Measurements from ENCODE around the gene MED23.

- TF ChIP-seq, protein P1, sequence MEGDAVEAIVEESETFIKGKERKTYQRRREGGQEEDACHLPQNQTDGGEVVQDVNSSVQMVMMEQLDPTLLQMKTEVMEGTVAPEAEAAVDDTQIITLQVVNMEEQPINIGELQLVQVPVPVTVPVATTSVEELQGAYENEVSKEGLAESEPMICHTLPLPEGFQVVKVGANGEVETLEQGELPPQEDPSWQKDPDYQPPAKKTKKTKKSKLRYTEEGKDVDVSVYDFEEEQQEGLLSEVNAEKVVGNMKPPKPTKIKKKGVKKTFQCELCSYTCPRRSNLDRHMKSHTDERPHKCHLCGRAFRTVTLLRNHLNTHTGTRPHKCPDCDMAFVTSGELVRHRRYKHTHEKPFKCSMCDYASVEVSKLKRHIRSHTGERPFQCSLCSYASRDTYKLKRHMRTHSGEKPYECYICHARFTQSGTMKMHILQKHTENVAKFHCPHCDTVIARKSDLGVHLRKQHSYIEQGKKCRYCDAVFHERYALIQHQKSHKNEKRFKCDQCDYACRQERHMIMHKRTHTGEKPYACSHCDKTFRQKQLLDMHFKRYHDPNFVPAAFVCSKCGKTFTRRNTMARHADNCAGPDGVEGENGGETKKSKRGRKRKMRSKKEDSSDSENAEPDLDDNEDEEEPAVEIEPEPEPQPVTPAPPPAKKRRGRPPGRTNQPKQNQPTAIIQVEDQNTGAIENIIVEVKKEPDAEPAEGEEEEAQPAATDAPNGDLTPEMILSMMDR (IDR thresholded peaks at IDR 0.05) = no peak
- TF ChIP-seq POLR2A (IDR thresholded peaks at IDR 0.05) = no peak
Measured at GRCh38 chr6:131669891-131670290, 41.8 kb upstream of the MED23 start.
